ENCODE data around the gene BRD4. TPM values are rescaled to one million over a fixed set of nuclear protein-coding genes. Genes with fewer than 3 reads are reported as not detected.

BRD4 gene
- total and polyA plus RNA-seq, 10 of the 15 experiments (the other 5 are each of a cell fraction or from before 2014, with no cell fraction given) = 5.3 to 84.4 (median 11.8) TPM

- TF ChIP-seq HSF1 (IDR thresholded peaks at IDR 0.05; ENCODE audit: low read depth, low read length) (no peak), CREB1 (IDR thresholded peaks at IDR 0.05; ENCODE audit: low read depth) (no peak), POLR2A (IDR thresholded peaks at IDR 0.05; ENCODE audit: low read depth, low read length) (no peak)
Measured at GRCh38 chr19:15257782-15258181, 74.6 kb downstream of the BRD4 start (continued).

GRCh38 chr19:15256708-15257331, 75.5 kb downstream of the BRD4 start:
- Histone ChIP-seq H3K79me2 (ENCODE audit: control insufficient read depth, insufficient read depth, low read length) (no peaks in the 10 kb centered on the region), H3K9me3 (replicated peaks; ENCODE audit: control insufficient read depth, insufficient read depth, low read length) (no peaks in the 10 kb centered on the region), H4K20me1 (ENCODE audit: control insufficient read depth, insufficient read depth) (peaks cover 7% of the 10 kb centered on the region), H3K9ac (ENCODE audit: control insufficient read depth, insufficient read depth, low read length) (no peak overlapping the region), H2AFZ (ENCODE audit: control insufficient read depth, low read depth, low read length) (no peak overlapping the region), H3K27ac (ENCODE audit: control insufficient read depth, insufficient read depth) (no peak overlapping the region), H3K4me1 (ENCODE audit: control insufficient read depth, insufficient read depth, low read length) (no peaks in the 10 kb centered on the region), H3K4me3 (no peak overlapping the region), H3K4me2 (ENCODE audit: control insufficient read depth, insufficient read depth) (no peak overlapping the region), H3K36me3 (ENCODE audit: control insufficient read depth in 2 of 2, insufficient read depth in 2 of 2, low read length in 1 of 2) (peaks cover 51 to 71% of the 10 kb centered on the region in 2 experiments), H3K27me3 (replicated peaks in 1 of 2; ENCODE audit: control insufficient read depth in 2 of 2, insufficient read depth in 2 of 2, low read length in 1 of 2) (no peaks in the 10 kb centered on the region)
- TF ChIP-seq TCF7 (IDR thresholded peaks at IDR 0.05; ENCODE audit: borderline replicate concordance) = no peak
- TF ChIP-seq PAX8 (IDR thresholded peaks at IDR 0.05) = no peak
- no peak for TF ChIP-seq BHLHE40 (IDR thresholded peaks at IDR 0.05; ENCODE audit: borderline replicate concordance in 1 of 2, low read depth in 2 of 2, low read length in 1 of 2)
- no peak for TF ChIP-seq SMC3 (IDR thresholded peaks at IDR 0.05; ENCODE audit: borderline replicate concordance, low read length)
- no peak for TF ChIP-seq HDGF (IDR thresholded peaks at IDR 0.05)
- no peak for TF ChIP-seq RCOR1 (conservative IDR thresholded peaks at IDR 0.05; ENCODE audit: low read depth, low read length)
- TF ChIP-seq ZNF687 (IDR thresholded peaks at IDR 0.05) = no peak
- TF ChIP-seq KLF5 (IDR thresholded peaks at IDR 0.05; ENCODE audit: partially characterized antibody) = no peak
- no peak for TF ChIP-seq TAF1 (IDR thresholded peaks at IDR 0.05; ENCODE audit: borderline replicate concordance, low read depth, low read length)
- TF ChIP-seq CREM (IDR thresholded peaks at IDR 0.05; ENCODE audit: low read depth) = no peak
- no peak for TF ChIP-seq TCF3 (IDR thresholded peaks at IDR 0.05; ENCODE audit: borderline replicate concordance, insufficient read depth, low read depth, low read length)
- TF ChIP-seq SRF (IDR thresholded peaks at IDR 0.05; ENCODE audit: low read depth in 2 of 2, low read length in 2 of 2) = no peak
- TF ChIP-seq CBX3 (IDR thresholded peaks at IDR 0.05; ENCODE audit: borderline replicate concordance, low read depth) = no peak
- no peak for TF ChIP-seq WRNIP1 (IDR thresholded peaks at IDR 0.05; ENCODE audit: borderline replicate concordance, low read depth, low read length)
- RAD21 ChIA-PET (ENCODE audit: unreplicated experiment) = no interaction called here
- DNase-seq (ENCODE audit: low read depth, low spot score) (no peak), FAIRE-seq (no peak), ATAC-seq (no peak)
- POLR2A ChIA-PET = no interaction called here
- 86% methylated on average over 22 of the region's 22 CpGs for WGBS (ENCODE audit: insufficient coverage, insufficient replicate concordance, low lambda C conversion rate, missing lambda C conversion rate)
- intact Hi-C loops (cut with micrococcal nuclease; ENCODE audit: unreplicated experiment) (no loop called here), in situ Hi-C loops (cut with MboI) (no loop called here)
- CTCF ChIA-PET = no interaction called here
- BruUV-seq (replicated peaks) = no TSS peak
- SMC1A ChIA-PET (ENCODE audit: uncharacterized antibody, unreplicated experiment) = no interaction called here
